HL-60 (cell line): ENCODE results near the gene NPDC1.

Source experiments
- POLR2AphosphoS5 ChIP-seq: IDR thresholded peaks from 2 replicates; pipeline ENCODE4 v1.6.1; 2012; ENCODE audit warnings: low read depth
- TF ChIP-seq, protein P1 (sequence below): IDR thresholded peaks from one replicate; pipeline ENCODE4 v1.5.1; 2011; ENCODE audit warnings: low read length, control low read depth, inconsistent platforms; ENCODE audit not compliant: insufficient read depth
- TF ChIP-seq, protein P2 (sequence below): IDR thresholded peaks from 2 replicates; pipeline ENCODE4 v1.6.1; 2012; ENCODE audit warnings: low read depth; ENCODE audit not compliant: insufficient replicate concordance

DNA sequence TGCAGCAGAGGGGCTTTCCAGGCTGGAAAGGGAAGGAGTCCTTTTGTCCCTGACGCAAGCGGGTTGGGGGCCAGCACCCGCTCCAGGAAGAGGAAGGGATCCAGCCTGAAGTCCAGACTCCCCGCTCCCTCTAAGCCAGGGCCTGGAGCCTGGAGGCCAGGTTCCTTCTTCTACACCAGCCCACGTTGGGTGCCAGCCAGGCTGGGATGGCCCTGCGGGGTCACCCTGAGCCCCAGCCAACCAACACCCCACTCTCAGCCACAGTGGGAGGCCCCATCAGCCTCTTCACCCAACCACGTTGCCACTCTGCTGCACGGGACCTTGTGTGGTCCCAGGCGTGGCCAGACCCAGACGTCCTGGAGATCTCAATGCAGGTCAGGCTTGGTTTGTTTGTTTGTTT, 13.1 kb downstream of the NPDC1 start:
- TF ChIP-seq, protein P1, sequence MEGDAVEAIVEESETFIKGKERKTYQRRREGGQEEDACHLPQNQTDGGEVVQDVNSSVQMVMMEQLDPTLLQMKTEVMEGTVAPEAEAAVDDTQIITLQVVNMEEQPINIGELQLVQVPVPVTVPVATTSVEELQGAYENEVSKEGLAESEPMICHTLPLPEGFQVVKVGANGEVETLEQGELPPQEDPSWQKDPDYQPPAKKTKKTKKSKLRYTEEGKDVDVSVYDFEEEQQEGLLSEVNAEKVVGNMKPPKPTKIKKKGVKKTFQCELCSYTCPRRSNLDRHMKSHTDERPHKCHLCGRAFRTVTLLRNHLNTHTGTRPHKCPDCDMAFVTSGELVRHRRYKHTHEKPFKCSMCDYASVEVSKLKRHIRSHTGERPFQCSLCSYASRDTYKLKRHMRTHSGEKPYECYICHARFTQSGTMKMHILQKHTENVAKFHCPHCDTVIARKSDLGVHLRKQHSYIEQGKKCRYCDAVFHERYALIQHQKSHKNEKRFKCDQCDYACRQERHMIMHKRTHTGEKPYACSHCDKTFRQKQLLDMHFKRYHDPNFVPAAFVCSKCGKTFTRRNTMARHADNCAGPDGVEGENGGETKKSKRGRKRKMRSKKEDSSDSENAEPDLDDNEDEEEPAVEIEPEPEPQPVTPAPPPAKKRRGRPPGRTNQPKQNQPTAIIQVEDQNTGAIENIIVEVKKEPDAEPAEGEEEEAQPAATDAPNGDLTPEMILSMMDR: no peak
- TF ChIP-seq POLR2AphosphoS5: peak; percentile 48
- TF ChIP-seq, protein P2, sequence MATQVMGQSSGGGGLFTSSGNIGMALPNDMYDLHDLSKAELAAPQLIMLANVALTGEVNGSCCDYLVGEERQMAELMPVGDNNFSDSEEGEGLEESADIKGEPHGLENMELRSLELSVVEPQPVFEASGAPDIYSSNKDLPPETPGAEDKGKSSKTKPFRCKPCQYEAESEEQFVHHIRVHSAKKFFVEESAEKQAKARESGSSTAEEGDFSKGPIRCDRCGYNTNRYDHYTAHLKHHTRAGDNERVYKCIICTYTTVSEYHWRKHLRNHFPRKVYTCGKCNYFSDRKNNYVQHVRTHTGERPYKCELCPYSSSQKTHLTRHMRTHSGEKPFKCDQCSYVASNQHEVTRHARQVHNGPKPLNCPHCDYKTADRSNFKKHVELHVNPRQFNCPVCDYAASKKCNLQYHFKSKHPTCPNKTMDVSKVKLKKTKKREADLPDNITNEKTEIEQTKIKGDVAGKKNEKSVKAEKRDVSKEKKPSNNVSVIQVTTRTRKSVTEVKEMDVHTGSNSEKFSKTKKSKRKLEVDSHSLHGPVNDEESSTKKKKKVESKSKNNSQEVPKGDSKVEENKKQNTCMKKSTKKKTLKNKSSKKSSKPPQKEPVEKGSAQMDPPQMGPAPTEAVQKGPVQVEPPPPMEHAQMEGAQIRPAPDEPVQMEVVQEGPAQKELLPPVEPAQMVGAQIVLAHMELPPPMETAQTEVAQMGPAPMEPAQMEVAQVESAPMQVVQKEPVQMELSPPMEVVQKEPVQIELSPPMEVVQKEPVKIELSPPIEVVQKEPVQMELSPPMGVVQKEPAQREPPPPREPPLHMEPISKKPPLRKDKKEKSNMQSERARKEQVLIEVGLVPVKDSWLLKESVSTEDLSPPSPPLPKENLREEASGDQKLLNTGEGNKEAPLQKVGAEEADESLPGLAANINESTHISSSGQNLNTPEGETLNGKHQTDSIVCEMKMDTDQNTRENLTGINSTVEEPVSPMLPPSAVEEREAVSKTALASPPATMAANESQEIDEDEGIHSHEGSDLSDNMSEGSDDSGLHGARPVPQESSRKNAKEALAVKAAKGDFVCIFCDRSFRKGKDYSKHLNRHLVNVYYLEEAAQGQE: no peak
